Astrocyte of the hippocampus (primary cell): Measurements from ENCODE around the gene HGS.

ENCODE experiments used
- DNase-seq: peaks from one replicate; pipeline ENCODE4 v3.0.0; 2011; ENCODE audit warnings: low read depth, low spot score

Gene HGS

DNA sequence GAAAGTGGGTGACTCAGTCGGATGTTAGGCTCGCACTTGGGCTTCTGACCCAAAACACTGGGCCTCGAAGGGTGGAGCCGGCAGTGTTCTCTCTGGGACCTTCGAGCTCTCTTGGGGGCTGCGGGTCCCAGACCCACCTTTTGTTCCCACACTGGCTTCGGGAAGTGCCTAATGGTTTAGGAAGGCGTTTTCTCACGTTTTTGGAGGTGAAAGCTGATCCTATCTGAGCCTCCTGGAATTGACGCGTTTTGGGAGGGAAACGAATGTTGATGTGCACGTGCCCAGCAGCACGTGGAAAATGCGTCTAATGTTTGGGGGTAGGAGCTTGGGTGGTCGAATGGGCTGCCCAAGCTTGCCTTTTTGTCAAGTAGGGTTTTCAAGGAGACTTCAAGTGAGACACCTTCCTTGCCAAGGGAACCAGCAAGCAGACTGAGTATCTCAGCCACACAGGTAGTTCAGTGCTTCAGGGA, 666 bp downstream of the HGS start:
- no peak for DNase-seq

DNA sequence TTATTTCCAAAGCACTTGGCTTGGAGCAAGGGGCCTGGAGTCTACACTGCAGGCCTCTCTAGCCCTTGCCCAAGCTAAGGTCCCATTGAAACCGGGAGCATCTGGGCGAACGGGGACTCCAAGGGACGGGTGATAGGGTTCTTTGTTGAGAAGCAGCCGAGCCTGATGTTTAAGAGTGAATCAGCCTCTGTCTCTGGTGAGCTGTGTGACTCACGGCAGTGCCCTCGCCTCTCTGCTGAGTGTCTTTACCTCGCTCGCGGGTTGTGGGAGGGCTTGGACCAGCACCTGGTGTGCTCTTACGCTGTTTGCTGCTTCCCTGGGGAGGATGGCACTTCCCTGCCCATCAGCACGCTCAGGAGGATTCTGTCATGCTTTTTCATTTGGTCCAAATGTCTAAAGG, 1.3 kb downstream of the HGS start:
- DNase-seq, result peak; percentile 66

DNA sequence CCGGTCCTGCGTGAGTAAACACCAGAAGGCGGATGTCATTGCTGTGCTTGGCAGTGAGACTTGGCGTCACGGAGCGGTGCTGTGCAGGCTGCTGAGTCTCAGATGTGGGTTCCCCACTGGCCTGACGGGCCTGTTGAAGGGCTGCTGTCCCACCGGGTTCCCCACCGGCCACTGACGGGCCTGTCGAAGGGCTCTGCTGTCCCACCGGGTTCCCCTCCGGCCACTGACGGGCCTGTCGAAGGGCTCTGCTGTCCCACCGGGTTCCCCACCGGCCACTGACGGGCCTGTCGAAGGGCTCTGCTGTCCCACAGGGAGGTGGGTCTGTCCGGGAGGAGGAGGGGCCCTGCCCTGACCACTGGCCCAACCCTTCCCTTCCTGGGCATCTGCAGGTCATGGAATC, 2.8 kb downstream of the HGS start:
- DNase-seq, result no peak

DNA sequence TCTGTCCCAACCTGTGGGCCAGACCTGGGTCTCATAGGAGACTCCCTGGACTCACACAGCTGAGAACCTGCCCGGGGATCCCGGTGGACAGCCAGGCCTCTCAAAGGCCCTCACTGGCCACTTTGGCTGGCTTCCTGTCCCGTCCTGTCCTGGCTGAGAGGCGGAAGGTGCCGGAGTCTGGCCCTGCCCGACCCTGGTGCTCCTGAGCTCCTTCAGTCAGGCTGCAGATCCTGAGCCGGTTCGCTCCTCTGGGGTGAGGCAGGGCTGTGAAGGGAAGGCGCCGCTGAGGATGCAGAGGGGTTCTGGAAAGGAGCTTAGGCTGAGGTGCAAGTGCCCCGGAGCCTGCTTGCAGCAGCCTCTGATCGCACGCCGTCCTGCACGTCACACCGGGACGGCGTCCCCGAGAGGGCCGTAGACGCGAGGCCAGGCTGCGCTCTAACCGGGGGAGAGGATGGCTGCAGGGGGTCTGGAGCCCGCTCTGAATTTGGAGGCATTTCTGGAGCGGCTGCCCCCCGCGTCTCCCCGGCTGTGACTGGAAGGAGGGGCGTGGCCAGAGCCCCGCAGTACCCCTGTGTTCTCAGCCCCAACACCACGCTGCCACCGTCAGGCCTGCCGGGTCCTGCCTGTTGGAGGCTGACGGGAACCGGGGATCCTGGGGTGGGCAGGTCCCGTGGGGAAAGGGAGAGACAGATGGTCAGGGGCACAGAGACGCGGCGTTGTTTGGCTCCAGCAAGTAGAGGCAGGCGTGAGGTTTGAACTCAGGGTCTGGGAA, 4.1 kb downstream of the HGS start:
- DNase-seq, result no peak

DNA sequence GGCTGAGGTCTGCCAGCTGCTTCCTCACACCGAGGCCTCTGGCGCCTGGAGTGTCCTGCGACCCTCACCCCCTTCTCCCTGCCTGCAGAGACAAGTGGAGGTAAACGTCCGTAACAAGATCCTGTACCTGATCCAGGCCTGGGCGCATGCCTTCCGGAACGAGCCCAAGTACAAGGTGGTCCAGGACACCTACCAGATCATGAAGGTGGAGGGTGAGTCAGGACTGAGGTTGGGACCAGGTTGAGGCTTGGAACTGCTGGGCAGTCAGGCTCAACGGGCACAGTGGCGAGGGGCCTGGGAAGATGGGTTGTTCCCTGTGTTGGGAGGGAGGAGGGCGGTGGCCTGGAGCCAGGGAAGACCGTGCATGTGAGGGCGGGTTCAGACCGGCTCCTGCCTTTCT, 4.8 kb downstream of the HGS start:
- DNase-seq, result no peak

DNA sequence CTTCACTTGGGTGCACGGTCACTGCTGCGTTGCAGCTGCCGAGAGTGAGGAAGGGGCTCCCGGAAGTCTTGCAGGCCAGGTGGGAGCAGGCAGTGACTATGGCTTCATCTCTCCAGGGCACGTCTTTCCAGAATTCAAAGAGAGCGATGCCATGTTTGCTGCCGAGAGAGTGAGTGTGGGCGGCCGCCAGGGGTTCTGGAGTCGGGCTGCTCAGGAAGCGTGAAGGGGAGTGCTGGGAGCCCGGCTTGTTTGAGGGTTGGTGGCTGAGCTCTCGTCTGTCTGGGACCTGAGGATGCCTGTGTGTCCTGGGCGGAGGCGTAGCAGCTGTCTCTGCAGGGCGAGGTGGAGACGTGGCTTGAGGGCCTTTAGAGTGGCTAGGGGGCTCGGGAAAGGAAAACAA, 6.3 kb downstream of the HGS start:
- no peak for DNase-seq

DNA sequence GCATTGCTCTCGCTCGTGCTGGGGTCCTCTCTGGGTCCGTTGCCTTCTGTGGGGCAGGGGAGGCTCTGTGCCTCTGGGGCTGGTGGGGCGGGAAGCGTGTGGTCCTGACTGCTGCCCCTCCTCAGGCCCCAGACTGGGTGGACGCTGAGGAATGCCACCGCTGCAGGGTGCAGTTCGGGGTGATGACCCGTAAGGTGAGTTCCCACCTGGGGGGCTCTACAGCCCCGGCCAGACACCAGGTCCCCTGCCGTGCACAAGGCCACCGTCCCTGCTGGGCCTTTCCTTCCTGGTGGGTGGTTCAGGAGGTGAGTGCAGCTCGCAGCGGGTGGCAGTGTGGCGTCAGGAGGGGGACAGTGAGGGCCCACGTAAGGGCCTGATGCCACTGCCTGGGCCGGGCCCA, 6.7 kb downstream of the HGS start:
- no peak for DNase-seq

DNA sequence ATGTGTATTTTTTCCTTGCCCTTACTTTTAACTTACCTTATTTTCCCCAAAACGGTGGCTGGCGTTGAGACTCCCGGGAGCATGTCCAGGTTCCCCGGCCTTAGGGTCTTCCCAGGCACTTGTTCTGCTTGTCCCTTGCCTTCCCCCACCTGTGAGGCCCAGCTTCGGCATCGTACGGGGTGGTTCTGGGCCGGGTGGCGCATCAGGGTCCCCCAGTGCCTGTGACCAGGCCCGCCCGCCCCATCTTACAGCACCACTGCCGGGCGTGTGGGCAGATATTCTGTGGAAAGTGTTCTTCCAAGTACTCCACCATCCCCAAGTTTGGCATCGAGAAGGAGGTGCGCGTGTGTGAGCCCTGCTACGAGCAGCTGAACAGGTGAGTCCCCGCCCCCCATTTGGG, 7.4 kb downstream of the HGS start:
- no peak for DNase-seq

DNA sequence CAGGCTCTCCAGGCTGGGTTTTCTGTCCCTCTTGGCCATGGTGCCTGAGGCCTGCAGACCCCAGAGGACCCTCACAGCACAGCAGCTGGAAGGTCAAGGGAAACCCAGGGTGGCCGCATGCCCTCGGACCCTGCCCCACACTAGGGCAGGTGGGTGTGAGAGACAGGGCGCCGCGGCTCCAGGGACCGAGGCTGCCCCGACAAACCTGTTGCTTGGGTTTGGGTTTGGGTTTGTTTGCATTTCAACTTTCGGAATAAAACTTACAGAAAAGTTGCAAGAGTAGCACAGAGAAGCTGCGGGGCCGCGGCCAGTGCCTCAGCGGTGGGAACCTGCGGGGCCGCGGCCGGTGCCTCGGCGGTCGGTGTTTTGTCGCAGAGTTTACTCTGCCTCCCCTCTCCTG, 7.8 kb downstream of the HGS start:
- no peak for DNase-seq

DNA sequence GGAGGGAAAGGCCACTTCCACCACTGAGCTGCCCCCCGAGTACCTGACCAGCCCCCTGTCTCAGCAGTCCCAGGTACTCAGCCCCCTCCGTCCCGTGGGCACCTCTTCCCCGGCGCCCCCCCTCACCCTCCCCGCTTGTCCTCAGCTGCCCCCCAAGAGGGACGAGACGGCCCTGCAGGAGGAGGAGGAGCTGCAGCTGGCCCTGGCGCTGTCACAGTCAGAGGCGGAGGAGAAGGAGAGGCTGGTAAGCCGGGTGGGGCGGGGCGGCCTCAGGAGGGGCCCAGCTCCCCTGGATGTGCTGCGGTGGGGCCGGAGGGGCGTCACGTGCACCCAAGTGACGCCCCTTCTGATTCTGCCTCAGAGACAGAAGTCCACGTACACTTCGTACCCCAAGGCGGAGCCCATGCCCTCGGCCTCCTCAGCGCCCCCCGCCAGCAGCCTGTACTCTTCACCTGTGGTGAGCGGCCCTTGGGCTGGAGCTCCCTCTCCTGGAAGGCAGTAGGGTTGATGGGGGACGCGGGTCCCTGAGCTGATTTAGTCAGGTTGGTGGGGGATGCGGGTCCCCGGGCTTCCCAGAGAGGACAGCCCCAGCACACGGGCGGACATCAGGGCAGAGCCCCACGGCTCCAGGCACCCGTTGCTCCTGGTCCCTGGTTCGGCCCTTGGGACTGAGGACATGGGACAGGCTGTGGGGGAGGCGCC, 9.8 kb downstream of the HGS start:
- no peak for DNase-seq

DNA sequence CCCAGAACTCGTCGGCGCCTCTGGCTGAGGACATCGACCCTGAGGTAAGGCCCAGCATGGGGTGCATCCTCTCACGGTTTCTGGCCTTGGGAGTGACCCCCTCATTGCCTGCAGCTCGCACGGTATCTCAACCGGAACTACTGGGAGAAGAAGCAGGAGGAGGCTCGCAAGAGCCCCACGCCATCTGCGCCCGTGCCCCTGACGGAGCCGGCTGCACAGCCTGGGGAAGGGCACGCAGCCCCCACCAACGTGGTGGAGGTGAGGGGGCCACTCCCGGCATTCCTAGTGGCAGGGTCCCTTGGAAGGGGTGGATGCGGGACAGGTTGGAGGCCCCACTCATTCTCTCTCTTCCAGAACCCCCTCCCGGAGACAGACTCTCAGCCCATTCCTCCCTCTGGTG, 11.0 kb downstream of the HGS start:
- DNase-seq, result no peak

DNA sequence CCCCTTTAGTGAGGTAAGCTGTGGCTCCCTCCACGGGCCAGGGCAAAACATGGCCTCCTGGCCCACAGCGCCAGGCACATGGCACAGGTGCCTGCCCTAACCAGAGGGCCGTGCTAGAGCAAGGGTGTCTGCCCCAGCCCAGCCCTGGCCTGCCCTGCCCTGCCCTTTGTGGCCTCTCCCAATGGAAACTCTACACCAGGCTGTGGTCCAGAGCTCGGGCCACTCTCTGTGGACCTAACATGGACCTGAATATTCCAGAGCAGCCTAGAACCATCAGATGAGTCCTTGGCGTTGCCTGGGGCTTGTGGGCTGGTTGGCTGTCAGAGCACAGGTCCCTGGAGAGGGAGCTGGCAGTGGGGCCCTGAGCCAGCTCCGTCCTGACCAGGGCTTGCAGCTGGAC, 11.4 kb downstream of the HGS start:
- no peak for DNase-seq

DNA sequence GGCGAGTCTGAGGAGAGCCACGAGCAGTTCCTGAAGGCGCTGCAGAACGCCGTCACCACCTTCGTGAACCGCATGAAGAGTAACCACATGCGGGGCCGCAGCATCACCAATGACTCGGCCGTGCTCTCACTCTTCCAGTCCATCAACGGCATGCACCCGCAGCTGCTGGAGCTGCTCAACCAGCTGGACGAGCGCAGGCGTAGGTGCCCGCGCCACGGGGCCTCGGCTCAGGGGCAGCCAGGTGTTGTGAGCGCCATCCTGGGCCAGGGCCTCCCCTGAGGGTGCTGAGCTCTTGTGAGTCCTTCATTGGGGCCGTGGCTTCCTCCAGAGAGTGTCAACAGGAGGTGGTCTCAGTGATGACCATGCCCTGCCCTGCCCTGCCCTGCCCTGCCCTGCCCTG, 12.0 kb downstream of the HGS start:
- DNase-seq, result no peak

DNA sequence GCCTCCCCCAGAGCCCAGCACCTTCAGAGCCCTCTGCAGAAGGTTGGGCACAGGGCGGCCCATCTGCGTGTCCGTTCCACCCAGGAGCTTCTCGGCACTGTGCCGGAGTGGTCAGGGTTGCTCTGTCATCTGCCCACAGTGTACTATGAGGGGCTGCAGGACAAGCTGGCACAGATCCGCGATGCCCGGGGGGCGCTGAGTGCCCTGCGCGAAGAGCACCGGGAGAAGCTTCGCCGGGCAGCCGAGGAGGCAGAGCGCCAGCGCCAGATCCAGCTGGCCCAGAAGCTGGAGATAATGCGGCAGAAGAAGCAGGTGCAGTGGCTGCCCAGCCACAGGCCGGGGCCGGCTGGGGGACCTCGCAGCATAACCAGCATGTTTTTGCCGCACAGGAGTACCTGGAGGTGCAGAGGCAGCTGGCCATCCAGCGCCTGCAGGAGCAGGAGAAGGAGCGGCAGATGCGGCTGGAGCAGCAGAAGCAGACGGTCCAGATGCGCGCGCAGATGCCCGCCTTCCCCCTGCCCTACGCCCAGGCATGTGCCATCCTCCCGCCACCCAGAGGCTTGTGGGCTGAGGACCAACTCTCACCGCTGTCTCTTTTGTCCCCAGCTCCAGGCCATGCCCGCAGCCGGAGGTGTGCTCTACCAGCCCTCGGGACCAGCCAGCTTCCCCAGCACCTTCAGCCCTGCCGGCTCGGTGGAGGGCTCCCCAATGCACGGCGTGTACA, 12.6 kb downstream of the HGS start:
- no peak for DNase-seq

DNA sequence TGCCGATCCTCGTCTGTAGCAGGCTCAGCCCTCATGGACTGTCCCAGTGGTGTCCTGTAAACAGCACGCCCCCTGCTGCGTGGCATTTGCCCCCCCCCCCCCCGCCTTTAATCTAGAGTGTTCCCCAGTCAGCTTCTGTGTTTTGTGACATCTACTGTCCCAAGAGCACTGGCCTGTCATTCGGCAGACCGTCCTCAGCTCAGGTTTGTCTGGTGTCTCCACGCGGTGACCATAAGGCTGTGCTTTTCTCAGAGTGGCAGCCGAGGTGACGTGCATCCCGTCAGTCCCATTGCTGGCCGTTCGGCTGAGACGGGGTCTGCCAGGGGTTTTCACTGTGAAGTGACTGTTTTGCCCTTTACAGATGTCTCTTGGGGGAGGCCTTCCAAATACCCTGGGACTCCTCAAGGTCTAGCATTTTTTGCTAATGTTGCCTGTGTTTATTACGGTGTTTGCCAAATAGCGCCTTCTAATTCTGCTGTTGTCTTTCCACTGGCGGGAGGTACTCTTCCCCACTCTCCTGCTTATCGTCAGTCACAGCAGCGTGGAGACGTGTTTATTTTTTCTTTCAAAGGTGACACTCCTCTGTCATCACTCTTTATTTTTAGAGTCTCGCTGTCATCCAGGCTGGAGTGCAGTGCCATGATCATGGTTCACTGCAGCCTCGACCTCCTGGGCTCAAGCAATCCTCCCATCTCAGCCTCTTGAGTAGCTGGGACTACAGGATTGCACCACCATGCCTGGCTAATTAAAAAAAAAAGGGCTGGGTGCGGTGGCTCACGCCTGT, 13.6 kb downstream of the HGS start:
- no peak for DNase-seq

DNA sequence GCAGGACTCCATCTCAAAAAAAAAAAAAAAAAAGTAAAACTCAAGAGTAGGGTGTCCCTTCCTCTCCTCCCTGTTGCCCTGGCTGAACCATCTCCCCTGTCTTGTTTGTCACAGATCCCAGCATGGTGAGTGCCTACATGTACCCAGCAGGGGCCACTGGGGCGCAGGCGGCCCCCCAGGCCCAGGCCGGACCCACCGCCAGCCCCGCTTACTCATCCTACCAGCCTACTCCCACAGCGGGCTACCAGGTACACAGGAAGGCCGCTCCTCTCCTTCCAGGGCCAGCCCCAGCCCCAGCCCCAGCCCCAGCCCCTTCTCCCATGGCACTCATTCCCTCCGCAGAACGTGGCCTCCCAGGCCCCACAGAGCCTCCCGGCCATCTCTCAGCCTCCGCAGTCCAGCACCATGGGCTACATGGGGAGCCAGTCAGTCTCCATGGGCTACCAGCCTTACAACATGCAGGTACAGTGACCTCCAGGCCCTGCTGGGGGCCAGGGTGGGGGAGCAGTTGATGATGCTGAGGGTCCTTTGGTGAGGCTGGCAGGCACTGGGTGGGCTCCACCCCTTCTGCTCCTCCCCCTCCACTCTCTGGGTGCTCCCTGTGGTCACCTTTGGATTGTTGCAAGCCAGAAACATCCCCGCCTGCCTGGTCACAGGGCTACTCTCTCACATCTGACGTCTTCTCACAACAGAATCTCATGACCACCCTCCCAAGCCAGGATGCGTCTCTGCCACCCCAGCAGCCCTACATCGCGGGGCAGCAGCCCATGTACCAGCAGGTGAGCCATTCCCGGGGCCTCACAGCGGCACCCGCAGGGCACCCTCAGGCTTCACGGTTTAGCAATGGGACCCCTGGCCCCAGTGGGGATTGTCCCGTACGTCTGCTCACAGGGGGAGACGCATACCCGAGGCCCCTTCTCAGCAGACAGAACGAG, 16.8 kb downstream of the HGS start:
- no peak for DNase-seq

DNA sequence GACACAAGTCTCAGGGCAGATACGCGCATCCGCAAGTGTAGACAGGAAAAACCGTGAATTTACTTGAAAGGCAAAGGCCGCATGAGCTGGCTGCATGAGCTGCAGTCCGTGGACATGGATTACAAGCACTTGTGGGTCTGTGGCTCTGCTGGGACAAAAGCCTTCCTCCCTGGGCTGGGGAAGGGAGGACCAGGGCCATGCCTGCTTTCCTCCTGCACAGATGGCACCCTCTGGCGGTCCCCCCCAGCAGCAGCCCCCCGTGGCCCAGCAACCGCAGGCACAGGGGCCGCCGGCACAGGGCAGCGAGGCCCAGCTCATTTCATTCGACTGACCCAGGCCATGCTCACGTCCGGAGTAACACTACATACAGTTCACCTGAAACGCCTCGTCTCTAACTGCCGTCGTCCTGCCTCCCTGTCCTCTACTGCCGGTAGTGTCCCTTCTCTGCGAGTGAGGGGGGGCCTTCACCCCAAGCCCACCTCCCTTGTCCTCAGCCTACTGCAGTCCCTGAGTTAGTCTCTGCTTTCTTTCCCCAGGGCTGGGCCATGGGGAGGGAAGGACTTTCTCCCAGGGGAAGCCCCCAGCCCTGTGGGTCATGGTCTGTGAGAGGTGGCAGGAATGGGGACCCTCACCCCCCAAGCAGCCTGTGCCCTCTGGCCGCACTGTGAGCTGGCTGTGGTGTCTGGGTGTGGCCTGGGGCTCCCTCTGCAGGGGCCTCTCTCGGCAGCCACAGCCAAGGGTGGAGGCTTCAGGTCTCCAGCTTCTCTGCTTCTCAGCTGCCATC, 17.7 kb downstream of the HGS start:
- no peak for DNase-seq

DNA sequence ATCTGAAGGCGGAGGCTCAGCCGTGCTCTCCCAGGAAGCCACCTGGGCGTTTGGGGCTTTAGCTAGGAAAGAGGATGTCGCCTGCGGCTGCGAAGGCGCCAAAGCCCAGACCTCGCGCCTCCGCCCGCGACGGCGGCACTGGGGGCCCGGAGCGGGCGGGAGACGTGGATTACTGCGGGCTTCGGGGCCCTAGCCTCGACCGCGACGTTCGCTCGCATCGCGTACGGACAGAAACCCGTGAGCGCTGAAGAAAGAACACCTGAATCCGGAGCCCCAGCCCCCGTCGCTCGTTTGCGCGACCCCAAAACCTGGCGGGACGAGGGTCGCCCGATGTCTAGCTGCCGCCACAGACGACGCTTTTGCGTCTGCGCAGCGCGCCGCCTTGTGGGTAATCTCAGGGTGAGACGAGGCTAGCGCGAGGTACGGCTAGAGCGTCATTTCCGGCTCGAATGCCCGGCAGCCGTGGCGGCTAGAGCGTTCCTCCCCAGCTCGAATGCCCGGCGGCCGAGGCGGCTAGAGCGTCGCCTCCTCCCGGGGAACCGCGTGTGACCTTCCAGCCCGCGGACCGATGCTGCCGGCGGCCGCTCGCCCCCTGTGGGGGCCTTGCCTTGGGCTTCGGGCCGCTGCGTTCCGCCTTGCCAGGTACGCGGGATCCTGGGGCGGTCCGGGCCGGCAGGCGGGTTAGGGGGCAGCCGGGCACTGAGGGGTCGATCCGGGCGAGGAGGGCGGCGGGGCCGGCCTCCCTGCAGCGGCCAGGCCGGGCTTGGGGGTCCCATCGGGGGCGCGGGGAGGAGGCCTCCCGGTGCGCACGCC, 19.3 kb downstream of the HGS start, which contains the start of gene MRPL12:
Gene MRPL12, plus strand, starts transcription at position 434 of the 813 bp plus-strand sequence. Its CDS starts 135 bp downstream, at position 569.
- peak; percentile 98 for DNase-seq
